ENCODE data around the gene NTM. TPM values are rescaled to one million over a fixed set of nuclear protein-coding genes. Genes with fewer than 3 reads are reported as not detected.

Gene NTM
- total RNA-seq, 2 donors from 2014 or later, result 1.7 to 3.6 TPM

- Mint-ChIP-seq H3K36me3 (ENCODE audit: low read depth) (no peaks in the 10 kb centered on the region), H3K4me1 (no peaks in the 10 kb centered on the region)
Observed at GRCh38 chr11:131957201-131957600, 586.8 kb downstream of the NTM start.

GRCh38 chr11:131957875-131958274 lies 587.5 kb downstream of the NTM start:
- no peak for DNase-seq
- Mint-ChIP-seq H3K9me3 (no peaks in the 10 kb centered on the region), H3K27me3 (ENCODE audit: insufficient read depth) (no peaks in the 10 kb centered on the region), H3K36me3 (ENCODE audit: low read depth) (no peaks in the 10 kb centered on the region), H3K4me3 (no peak overlapping the region), H3K4me1 (no peaks in the 10 kb centered on the region), H3K27ac (no peak overlapping the region)
- Histone ChIP-seq H3K9ac (ENCODE audit: extremely low read depth, low read length, poor library complexity, severe bottlenecking) (no peak overlapping the region), H3K9me3 (ENCODE audit: control insufficient read depth, low read length) (no peaks in the 10 kb centered on the region), H3K27ac (ENCODE audit: low read depth, low read length) (no peak overlapping the region), H3K4me1 (ENCODE audit: control insufficient read depth, insufficient read depth, low read length) (no peaks in the 10 kb centered on the region), H3K4me3 (ENCODE audit: low read length) (no peak overlapping the region), H3K27me3 (ENCODE audit: control insufficient read depth, insufficient read depth, low read length, poor library complexity, severe bottlenecking) (no peaks in the 10 kb centered on the region), H3K36me3 (ENCODE audit: control insufficient read depth, insufficient read depth, low read length) (no peaks in the 10 kb centered on the region)
- WGBS, 2 experiments (ENCODE audit: insufficient coverage in 1 of 2, insufficient read length in 1 of 2), result 91 to 96% methylated on average over 4 to 6 of the region's 6 CpGs
- TF ChIP-seq CTCF (conservative IDR thresholded peaks at IDR 0.05), result no peak

More at GRCh38 chr11:131957201-131957600, 586.8 kb downstream of the NTM start:
- Histone ChIP-seq H3K9me3 (ENCODE audit: control insufficient read depth, low read length) (no peaks in the 10 kb centered on the region), H3K27ac (ENCODE audit: low read depth, low read length) (no peak overlapping the region), H3K27me3 (ENCODE audit: control insufficient read depth, insufficient read depth, low read length, poor library complexity, severe bottlenecking) (no peaks in the 10 kb centered on the region), H3K9ac (ENCODE audit: extremely low read depth, low read length, poor library complexity, severe bottlenecking) (no peak overlapping the region), H3K4me3 (ENCODE audit: low read length) (no peak overlapping the region), H3K4me1 (ENCODE audit: control insufficient read depth, insufficient read depth, low read length) (no peaks in the 10 kb centered on the region), H3K36me3 (ENCODE audit: control insufficient read depth, insufficient read depth, low read length) (no peaks in the 10 kb centered on the region)
- no peak for TF ChIP-seq CTCF (conservative IDR thresholded peaks at IDR 0.05)
- no peaks in the 10 kb centered on the region for H3K27me3 Mint-ChIP-seq (ENCODE audit: insufficient read depth)
- WGBS, 2 experiments (ENCODE audit: insufficient coverage in 1 of 2, insufficient read length in 1 of 2), result 93% methylated on average over 2 of the region's 2 CpGs; no CpG with 5 or more reads in 1 of the 2 experiments
- DNase-seq, result no peak
- no peak overlapping the region for H3K4me3 Mint-ChIP-seq
- no peak overlapping the region for H3K27ac Mint-ChIP-seq
- no peaks in the 10 kb centered on the region for H3K9me3 Mint-ChIP-seq

GRCh38 chr11:131962818-131963217 lies 592.4 kb downstream of the NTM start:
- no peaks in the 10 kb centered on the region for H3K9me3 Mint-ChIP-seq
- H3K4me3 ChIP-seq (ENCODE audit: low read length), result no peak overlapping the region
- no peak overlapping the region for H3K27ac ChIP-seq (ENCODE audit: low read depth, low read length)
- no peaks in the 10 kb centered on the region for H3K36me3 ChIP-seq (ENCODE audit: control insufficient read depth, insufficient read depth, low read length)
- TF ChIP-seq CTCF (conservative IDR thresholded peaks at IDR 0.05), result no peak
- no peaks in the 10 kb centered on the region for H3K36me3 Mint-ChIP-seq (ENCODE audit: low read depth)
- H3K27me3 Mint-ChIP-seq (ENCODE audit: insufficient read depth), result no peaks in the 10 kb centered on the region
- 82 to 93% methylated on average over 5 to 7 of the region's 7 CpGs for WGBS, 2 experiments (ENCODE audit: insufficient coverage in 1 of 2, insufficient read length in 1 of 2)
- peaks cover 2% of the 10 kb centered on the region for H3K4me1 Mint-ChIP-seq
- DNase-seq, result no peak
- H3K4me1 ChIP-seq (ENCODE audit: control insufficient read depth, insufficient read depth, low read length), result no peaks in the 10 kb centered on the region
- H3K27ac Mint-ChIP-seq, result no peak overlapping the region
- no peak overlapping the region for H3K9ac ChIP-seq (ENCODE audit: extremely low read depth, low read length, poor library complexity, severe bottlenecking)
- no peak overlapping the region for H3K4me3 Mint-ChIP-seq
- no peaks in the 10 kb centered on the region for H3K9me3 ChIP-seq (ENCODE audit: control insufficient read depth, low read length)
- no peaks in the 10 kb centered on the region for H3K27me3 ChIP-seq (ENCODE audit: control insufficient read depth, insufficient read depth, low read length, poor library complexity, severe bottlenecking)
